HL-60/S4 treated with phorbol 12-myristate 13-acetate at 8.2 ng/mL for 4 days and 3 days (cell line): ENCODE measurements around the gene MAP3K5.
"Not testable (repeated sequence)": the region's sequence is repeated elsewhere in the genome, so short reads cannot be mapped to it uniquely, and the experiment has no call there.

Experiments used
- in situ Hi-C: fragments of 300-500 bp; cut with MboI; formaldehyde crosslinking; loops from 2 replicates; pipeline ENCODE4 v1.15.0; 2022; ENCODE audit warnings: low sequenced_read_pairs

The MAP3K5 gene

DNA sequence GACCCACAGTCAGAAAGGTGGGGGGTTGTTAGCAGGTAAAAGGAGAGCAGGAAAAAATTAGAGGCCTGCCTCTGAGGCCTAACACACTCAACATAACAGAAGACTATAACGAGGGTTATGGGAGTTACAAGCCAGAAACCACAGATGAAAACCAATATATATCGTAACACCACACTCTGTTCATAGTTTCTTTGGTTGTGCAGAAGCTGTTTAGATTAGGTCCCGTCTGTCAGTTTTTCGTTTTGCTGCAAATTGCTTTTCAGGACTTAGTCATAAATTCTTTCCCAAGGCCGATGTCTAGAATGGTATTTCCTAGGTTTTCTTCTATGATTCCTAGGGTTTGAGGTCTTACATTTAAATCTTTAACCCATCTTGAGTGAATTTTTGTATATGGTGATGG, 3.7 kb upstream of the MAP3K5 start:
- in situ Hi-C loops = loop anchor here (10.0 kb wide), 1 partner anchor 151 kb away; no protein-coding TSS in a partner anchor

- in situ Hi-C loops = loop anchor here (10.0 kb wide), 1 partner anchor 151 kb away; no protein-coding TSS in a partner anchor
Measured at GRCh38 chr6:136795386-136795785, 3.1 kb upstream of the MAP3K5 start.

GRCh38 chr6:136793363-136793762, 1.1 kb upstream of the MAP3K5 start:
- in situ Hi-C loops = loop anchor here (10.0 kb wide), 1 partner anchor 149 kb away; no protein-coding TSS in a partner anchor

- in situ Hi-C loops = loop anchor here (10.0 kb wide), 1 partner anchor 147 kb away; no protein-coding TSS in a partner anchor
Measured at GRCh38 chr6:136792095-136792409, 225 bp downstream of the MAP3K5 start.

GRCh38 chr6:136791296-136792094, 782 bp downstream of the MAP3K5 start:
- in situ Hi-C loops = loop anchor here (10.0 kb wide), 1 partner anchor 147 kb away; no protein-coding TSS in a partner anchor

DNA sequence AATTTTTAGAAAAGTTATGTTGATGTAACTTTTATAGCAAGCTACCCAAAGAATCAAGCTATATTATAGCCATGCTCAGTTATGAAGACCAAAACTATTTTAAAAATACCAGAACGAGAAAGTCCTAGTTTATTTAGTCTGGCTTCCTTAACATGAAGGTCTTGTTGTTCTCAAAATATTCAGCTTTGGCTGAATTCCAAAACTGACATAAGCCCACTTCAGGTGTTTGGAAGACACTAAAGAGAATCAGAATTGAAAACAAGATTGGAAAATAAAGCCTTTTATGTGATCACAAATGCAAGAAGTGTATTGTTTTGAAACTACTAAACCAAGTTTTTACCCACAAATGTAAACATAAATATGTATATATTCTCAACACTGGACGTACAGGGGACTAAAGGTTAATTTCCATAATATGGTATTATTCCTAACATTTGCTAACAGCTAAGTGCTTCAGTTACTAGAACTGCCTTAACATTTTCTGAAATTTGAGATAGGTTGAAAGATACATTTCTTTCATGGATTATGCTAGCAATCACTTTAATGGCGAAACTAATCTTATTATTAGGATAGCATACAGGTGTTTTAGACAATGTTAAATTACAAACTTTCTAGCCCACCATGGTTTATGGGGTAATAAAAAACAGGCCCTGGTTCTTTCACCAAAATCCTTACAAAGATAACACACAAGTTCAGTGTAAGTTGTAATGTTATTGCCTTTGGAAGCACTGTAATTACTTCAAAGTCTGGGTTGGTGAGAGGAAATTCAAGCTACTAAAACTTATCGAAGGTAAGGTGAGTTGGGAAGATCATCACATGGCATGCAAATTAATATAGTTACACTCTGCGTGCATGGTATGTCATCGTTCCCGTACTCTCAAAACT, 1.6 kb downstream of the MAP3K5 start:
- in situ Hi-C loops = loop anchor here (10.0 kb wide), 1 partner anchor 146 kb away; no protein-coding TSS in a partner anchor

GRCh38 chr6:136789440-136789839, 2.8 kb downstream of the MAP3K5 start:
- in situ Hi-C loops = not testable (repeated sequence)

DNA sequence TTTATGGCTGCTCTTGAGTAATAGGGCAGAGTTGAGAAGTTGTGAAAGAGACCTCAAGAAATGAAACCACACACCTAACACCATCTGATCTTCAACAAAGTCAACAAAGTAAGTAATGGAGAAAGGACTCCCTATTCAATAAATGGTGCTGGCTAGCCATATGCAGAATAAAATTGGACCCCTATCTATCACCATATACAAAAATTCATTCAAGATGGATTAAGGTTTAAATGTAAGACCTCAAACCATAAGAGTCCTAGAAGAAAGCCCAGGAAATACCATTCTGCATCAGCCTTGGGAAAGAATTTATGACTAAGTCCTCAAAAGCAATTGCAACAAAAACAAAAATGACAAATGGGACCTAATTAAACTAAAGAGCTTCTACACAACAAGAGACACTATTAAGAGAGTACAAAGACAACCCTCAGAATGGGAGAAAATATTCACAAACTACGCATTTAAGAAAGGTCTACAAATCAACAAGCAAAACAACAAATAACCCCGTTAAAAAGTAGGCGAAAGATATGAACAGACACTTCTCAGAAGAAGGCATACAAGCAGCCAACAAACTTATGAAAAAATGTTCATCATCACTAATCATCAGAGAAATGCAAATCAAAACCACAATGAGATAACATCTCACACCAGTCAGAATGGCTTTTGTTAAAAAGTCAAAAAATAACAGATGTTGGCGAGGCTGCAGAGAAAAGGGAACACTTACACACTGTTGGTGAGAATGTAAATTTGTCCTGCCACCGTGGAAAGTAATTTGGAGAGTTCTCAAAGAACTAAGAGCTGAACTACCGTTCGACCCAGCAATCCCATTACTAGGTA, 4.0 kb downstream of the MAP3K5 start:
- in situ Hi-C loops = no loop called here

DNA sequence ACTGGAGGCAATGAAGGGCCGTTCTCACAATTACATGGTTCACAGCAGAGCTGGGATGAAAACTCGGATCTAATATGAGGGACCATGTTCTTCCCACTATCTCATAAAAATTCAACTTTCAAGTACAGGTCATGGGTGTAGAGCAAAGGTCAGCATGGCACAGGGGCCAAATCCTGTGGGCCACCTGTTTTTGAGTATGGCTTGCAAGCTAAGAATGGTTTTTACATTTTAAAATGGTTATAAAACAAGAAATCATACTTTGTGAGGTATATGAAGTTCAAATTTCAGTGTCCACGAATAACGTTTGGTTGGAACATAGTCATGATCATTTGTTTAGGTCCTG, 4.6 kb downstream of the MAP3K5 start:
- in situ Hi-C loops = no loop called here

DNA sequence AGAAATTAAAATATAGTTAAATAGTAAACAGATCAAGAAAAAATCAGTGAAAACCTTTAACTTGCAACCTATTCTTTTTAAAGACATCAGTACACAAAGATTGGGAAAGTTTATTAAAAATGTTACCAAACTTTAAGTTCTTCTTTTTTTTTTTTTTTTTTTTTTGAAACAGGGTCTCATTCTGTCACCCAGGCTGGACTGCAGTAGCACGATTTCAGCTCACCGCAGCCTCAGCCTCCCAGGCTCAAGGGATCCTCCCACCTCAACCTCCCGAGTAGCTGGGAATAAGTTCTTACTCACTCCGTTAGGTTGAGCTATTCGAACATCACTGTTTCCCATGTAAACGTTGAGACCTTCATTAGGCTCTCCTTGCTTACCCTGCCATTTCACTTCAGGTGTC, 5.6 kb downstream of the MAP3K5 start:
- in situ Hi-C loops = no loop called here

- in situ Hi-C loops = no loop called here
Measured at GRCh38 chr6:136784910-136785746, 7.1 kb downstream of the MAP3K5 start.

DNA sequence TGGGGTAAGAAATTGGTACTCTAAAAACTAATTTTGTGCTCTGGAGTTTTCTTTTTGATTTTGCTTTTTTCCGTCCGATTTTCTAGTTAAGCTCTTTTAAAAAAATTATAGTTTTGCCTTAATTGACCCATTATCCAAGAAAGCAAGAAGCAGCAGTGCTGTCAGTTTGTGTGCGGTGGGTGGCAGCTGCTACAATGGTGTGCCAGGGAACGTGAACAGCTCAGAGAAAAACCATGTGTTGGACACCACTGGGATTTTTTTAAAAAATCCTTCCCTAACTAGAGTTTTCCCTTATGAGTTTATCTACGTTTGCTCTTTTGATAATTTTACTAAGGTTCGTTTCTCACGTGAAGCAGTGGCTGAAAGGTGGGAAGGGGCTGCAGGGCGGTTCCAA, 8.0 kb downstream of the MAP3K5 start:
- in situ Hi-C loops = no loop called here

GRCh38 chr6:136783495-136784270, 8.6 kb downstream of the MAP3K5 start:
- in situ Hi-C loops = no loop called here

- in situ Hi-C loops = no loop called here
Measured at GRCh38 chr6:136783021-136783420, 9.3 kb downstream of the MAP3K5 start.

DNA sequence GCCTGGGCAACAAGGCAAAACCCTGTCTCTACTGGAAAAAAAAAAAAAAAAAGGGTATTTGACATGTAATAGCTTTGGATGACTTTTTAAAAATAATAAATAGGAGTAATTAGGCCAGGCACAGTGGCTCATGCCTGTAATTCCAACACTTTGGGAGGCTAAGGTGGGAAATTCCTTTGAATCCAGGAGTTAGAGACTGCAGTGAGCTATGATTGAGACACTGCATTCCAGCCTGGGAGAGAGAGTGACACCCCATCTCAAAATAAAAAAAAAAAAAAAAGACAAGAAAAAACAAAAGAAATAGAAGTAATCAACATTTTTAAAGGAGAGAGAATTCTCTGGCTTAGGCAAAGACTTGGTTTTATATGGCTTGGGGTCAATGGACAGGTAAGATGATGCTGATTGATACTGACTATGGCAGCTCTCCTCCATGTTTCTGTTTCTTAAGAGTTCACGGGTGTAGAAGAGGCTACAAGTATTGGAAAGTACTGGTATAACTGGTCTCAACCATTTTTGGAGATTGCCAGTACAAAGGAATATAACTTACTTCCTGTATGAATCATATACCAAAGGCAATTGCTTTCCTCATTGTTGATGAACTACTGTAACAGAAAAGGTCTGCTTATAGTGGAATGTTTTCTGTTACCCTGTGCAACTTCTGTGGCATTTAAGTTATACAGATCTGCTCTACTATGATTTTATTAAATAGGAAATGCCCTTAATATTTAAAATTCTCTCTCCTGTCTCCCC, 10.1 kb downstream of the MAP3K5 start:
- in situ Hi-C loops = no loop called here

- in situ Hi-C loops = no loop called here
Measured at GRCh38 chr6:136780972-136781371, 11.3 kb downstream of the MAP3K5 start.

DNA sequence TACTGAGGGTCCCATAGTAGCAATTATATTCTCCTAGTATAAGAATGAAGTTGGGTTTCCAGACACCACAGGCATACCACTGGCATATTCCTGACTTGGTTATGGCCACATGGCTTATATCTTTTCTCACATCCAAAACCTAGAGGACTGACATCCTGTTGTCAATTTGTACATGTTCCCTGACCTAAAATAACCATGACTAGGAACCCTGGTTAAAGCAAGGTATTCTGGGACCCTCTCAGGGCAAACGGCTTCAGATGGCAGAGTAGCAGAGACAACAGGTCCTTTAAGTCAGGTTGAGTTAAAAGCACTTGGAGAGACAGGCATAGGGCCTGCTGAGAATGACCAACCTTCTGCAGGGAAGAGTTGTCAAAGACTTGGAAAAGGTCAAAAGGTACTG, 12.6 kb downstream of the MAP3K5 start:
- in situ Hi-C loops = no loop called here

DNA sequence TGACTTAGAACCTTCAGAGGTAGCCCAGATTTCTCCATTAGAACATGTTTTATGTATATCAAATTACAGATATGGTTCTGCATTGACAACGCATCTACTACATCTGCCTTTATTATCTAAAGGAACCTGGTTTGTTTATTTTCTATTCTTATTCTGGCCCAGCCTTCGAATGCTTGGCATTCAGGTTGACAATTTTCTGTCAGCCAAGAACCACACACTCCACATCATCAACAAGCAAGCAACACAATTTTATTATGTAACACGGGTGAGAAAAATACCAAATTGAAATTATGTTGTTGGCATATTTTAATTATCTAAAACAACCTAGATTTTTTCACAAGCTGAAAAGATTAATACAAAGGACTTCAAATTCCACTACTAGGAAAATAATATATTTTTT, 14.6 kb downstream of the MAP3K5 start:
- in situ Hi-C loops = no loop called here

GRCh38 chr6:136775548-136775947, 16.7 kb downstream of the MAP3K5 start:
- in situ Hi-C loops = no loop called here
